ENCODE results near the gene PFN1. TPM values are rescaled to one million over a fixed set of nuclear protein-coding genes. Genes with fewer than 3 reads are reported as not detected.
A peak's percentile ranks its signal among the peaks of the same experiment; 100 is the strongest.

PFN1 gene
- total and polyA plus RNA-seq, 9 donors: 201 to 542 (median 323) TPM

- Histone ChIP-seq H3K27ac (no peak overlapping the region), H3K27me3 (no peaks in the 10 kb centered on the region), H3K36me3 (no peaks in the 10 kb centered on the region), H3K9me3 (no peaks in the 10 kb centered on the region), H3K4me1 (ENCODE audit: insufficient read depth) (peaks cover 8% of the 10 kb centered on the region), H3K4me3 (no peak overlapping the region)
- WGBS, 3 donors: 61 to 70% (median 65%) methylated on average over 10 of the region's 10 CpGs
- intact Hi-C loops (cut with DNase I): loop anchor here in 1 of 4 donors (5.0 kb wide), 1 partner anchor 165 kb away; the partner anchor contains the start of gene MED11
- no peak for TF ChIP-seq POLR2A (IDR thresholded peaks at IDR 0.05)
- TF ChIP-seq CTCF (IDR thresholded peaks at IDR 0.05): no peak
- TF ChIP-seq EP300 (IDR thresholded peaks at IDR 0.05): no peak
- peak in 2 of 5 donors; percentile 40 to 46 for DNase-seq
Observed at GRCh38 chr17:4897198-4897687, 51.1 kb downstream of the PFN1 start.

- WGBS, 3 donors: 82 to 87% (median 83%) methylated on average over 25 to 27 of the region's 27 CpGs
- intact Hi-C loops (cut with DNase I): loop anchor here in 1 of 4 donors (5.0 kb wide), 1 partner anchor 164 kb away; the partner anchor contains the start of gene MED11
- no peak overlapping the region for H3K27ac ChIP-seq
- no peaks in the 10 kb centered on the region for H3K36me3 ChIP-seq
- H3K9me3 ChIP-seq: no peaks in the 10 kb centered on the region
- no peak for TF ChIP-seq EP300 (IDR thresholded peaks at IDR 0.05)
- H3K4me3 ChIP-seq: no peak overlapping the region
- peaks cover 8% of the 10 kb centered on the region for H3K4me1 ChIP-seq (ENCODE audit: insufficient read depth)
- no peaks in the 10 kb centered on the region for H3K27me3 ChIP-seq
- peak in 1 of 5 donors; percentile 26 for DNase-seq
Observed at GRCh38 chr17:4896332-4897197, 51.8 kb downstream of the PFN1 start.

GRCh38 chr17:4895657-4896331 lies 52.5 kb downstream of the PFN1 start:
- H3K27me3 ChIP-seq: no peaks in the 10 kb centered on the region
- TF ChIP-seq CTCF (IDR thresholded peaks at IDR 0.05) (no peak), EP300 (IDR thresholded peaks at IDR 0.05) (no peak), POLR2A (IDR thresholded peaks at IDR 0.05) (no peak)
- no peak overlapping the region for H3K27ac ChIP-seq
- H3K36me3 ChIP-seq: no peaks in the 10 kb centered on the region
- peak in 2 of 5 donors; percentile 24 to 45 for DNase-seq
- 58 to 63% (median 63%) methylated on average over 27 of the region's 27 CpGs for WGBS, 3 donors
- no peaks in the 10 kb centered on the region for H3K9me3 ChIP-seq
- peaks cover 8% of the 10 kb centered on the region for H3K4me1 ChIP-seq (ENCODE audit: insufficient read depth)
- intact Hi-C loops (cut with DNase I): loop anchor here in 1 of 4 donors (5.0 kb wide), 1 partner anchor 163 kb away; the partner anchor contains the start of gene MED11
- no peak overlapping the region for H3K4me3 ChIP-seq

Small RNAs within 50 kb of the gene (microRNA-seq; reads per million reads assigned to microRNA genes)
- 0 reads per million in 3 donors for gene MIR6864
- 0 reads per million in 3 donors for gene MIR6865

Small RNAs within 50 kb of the gene (small RNA-seq; reads per million reads assigned to genes)
- gene MIR6864 (not detected), gene MIR6865 (not detected)

Other genes with a start within 250 kb of the PFN1 start
- 10 to 100 TPM; 19.2 to 75.0 (median 63.1) TPM for gene PELP1, start 244.4 kb downstream of the PFN1 start, total RNA-seq
- gene PELP1, start 244.4 kb downstream of the PFN1 start, polyA plus RNA-seq: 10 to 100 TPM; 13.5 to 25.6 TPM
- gene ARRB2, start 237.9 kb downstream of the PFN1 start, total RNA-seq: 10 to 100 TPM; 13.4 to 38.2 (median 30.6) TPM
- gene ARRB2, start 237.9 kb downstream of the PFN1 start, polyA plus RNA-seq: 10 to 100 TPM; 16.4 to 40.6 TPM
- 10 to 100 TPM; 10.7 to 21.8 (median 15.4) TPM for gene MED11, start 217.1 kb downstream of the PFN1 start, total RNA-seq
- gene MED11, start 217.1 kb downstream of the PFN1 start, polyA plus RNA-seq: 10 to 100 TPM; 18.0 TPM
- 1 to 10 TPM in 3 of 7 donors, under 1 TPM in 4; 0.36 to 1.4 (median 0.99) TPM for gene ZMYND15, start 208.7 kb downstream of the PFN1 start, total RNA-seq
- gene ZMYND15, start 208.7 kb downstream of the PFN1 start, polyA plus RNA-seq: under 1 TPM; 0.33 to 0.57 TPM
- 10 to 100 TPM in 6 of 7 donors, 1 to 10 TPM in 1; 5.8 to 30.7 (median 16.8) TPM for gene CXCL16, start 208.6 kb downstream of the PFN1 start, total RNA-seq
- gene CXCL16, start 208.6 kb downstream of the PFN1 start, polyA plus RNA-seq: 10 to 100 TPM in 1 of 2 donors, 1 to 10 TPM in 1; 7.6 to 41.6 TPM
- gene TM4SF5, start 176.6 kb downstream of the PFN1 start, total RNA-seq: under 1 TPM in 2 of 7 donors, not detected in 5; 0.31 to 0.83 TPM
- gene TM4SF5, start 176.6 kb downstream of the PFN1 start, polyA plus RNA-seq: not detected
- 1 to 10 TPM in 5 of 7 donors, under 1 TPM in 2; 0.69 to 3.5 (median 1.3) TPM for gene VMO1, start 162.2 kb downstream of the PFN1 start, total RNA-seq
- gene VMO1, start 162.2 kb downstream of the PFN1 start, polyA plus RNA-seq: 1 to 10 TPM in 1 of 2 donors, not detected in 1; 1.1 TPM
- not detected for gene GLTPD2, start 159.6 kb downstream of the PFN1 start, total RNA-seq
- gene GLTPD2, start 159.6 kb downstream of the PFN1 start, polyA plus RNA-seq: not detected
- 100 to 1,000 TPM in 1 of 7 donors, 10 to 100 TPM in 6; 74.6 to 123 (median 87.9) TPM for gene PSMB6, start 152.4 kb downstream of the PFN1 start, total RNA-seq
- gene PSMB6, start 152.4 kb downstream of the PFN1 start, polyA plus RNA-seq: 100 to 1,000 TPM in 1 of 2 donors, 10 to 100 TPM in 1; 87.8 to 111 TPM
- 10 to 100 TPM; 16.2 to 53.3 (median 42.7) TPM for gene PLD2, start 141.4 kb downstream of the PFN1 start, total RNA-seq
- gene PLD2, start 141.4 kb downstream of the PFN1 start, polyA plus RNA-seq: 10 to 100 TPM; 20.3 to 31.4 TPM
- gene MINK1, start 115.2 kb downstream of the PFN1 start, total RNA-seq: 100 to 1,000 TPM in 4 of 7 donors, 10 to 100 TPM in 3; 37.6 to 177 (median 108) TPM
- 10 to 100 TPM; 66.4 to 71.9 TPM for gene MINK1, start 115.2 kb downstream of the PFN1 start, polyA plus RNA-seq
- 10 to 100 TPM in 2 of 7 donors, 1 to 10 TPM in 5; 6.0 to 11.8 (median 8.6) TPM for gene C17orf107, start 49.0 kb downstream of the PFN1 start, total RNA-seq
- 1 to 10 TPM; 1.1 to 4.4 TPM for gene C17orf107, start 49.0 kb downstream of the PFN1 start, polyA plus RNA-seq
- gene CHRNE, start 45.4 kb downstream of the PFN1 start, total RNA-seq: 1 to 10 TPM in 4 of 7 donors, under 1 TPM in 3; 0.34 to 1.4 (median 1.0) TPM
- gene CHRNE, start 45.4 kb downstream of the PFN1 start, polyA plus RNA-seq: 1 to 10 TPM in 1 of 2 donors, under 1 TPM in 1; 0.53 to 1.1 TPM
- gene GP1BA, start 16.3 kb downstream of the PFN1 start, total RNA-seq: under 1 TPM in 1 of 7 donors, not detected in 6; 0.10 TPM
- under 1 TPM in 1 of 2 donors, not detected in 1; 0.04 TPM for gene GP1BA, start 16.3 kb downstream of the PFN1 start, polyA plus RNA-seq
- 10 to 100 TPM; 18.7 to 55.4 (median 42.3) TPM for gene SLC25A11, start 8.5 kb downstream of the PFN1 start, total RNA-seq
- gene SLC25A11, start 8.5 kb downstream of the PFN1 start, polyA plus RNA-seq: 10 to 100 TPM; 12.7 to 44.1 TPM
- 10 to 100 TPM; 22.7 to 89.6 (median 78.1) TPM for gene RNF167, start 8.3 kb downstream of the PFN1 start, total RNA-seq
- gene RNF167, start 8.3 kb downstream of the PFN1 start, polyA plus RNA-seq: 100 to 1,000 TPM in 1 of 2 donors, 10 to 100 TPM in 1; 91.8 to 221 TPM
- 1 to 10 TPM; 2.5 to 6.1 (median 4.1) TPM for gene ENO3, start 2.6 kb upstream of the PFN1 start, total RNA-seq
- 1 to 10 TPM; 1.8 to 5.0 TPM for gene ENO3, start 2.6 kb upstream of the PFN1 start, polyA plus RNA-seq
- gene SPAG7, start 19.3 kb upstream of the PFN1 start, total RNA-seq: 10 to 100 TPM; 30.4 to 55.2 (median 38.6) TPM
- 10 to 100 TPM; 31.7 to 60.6 TPM for gene SPAG7, start 19.3 kb upstream of the PFN1 start, polyA plus RNA-seq
- 10 to 100 TPM; 10.2 to 71.2 (median 35.7) TPM for gene CAMTA2, start 39.1 kb upstream of the PFN1 start, total RNA-seq
- 10 to 100 TPM; 21.6 to 33.0 TPM for gene CAMTA2, start 39.1 kb upstream of the PFN1 start, polyA plus RNA-seq
- gene INCA1, start 49.0 kb upstream of the PFN1 start, total RNA-seq: 1 to 10 TPM in 6 of 7 donors, under 1 TPM in 1; 0.95 to 5.0 (median 1.9) TPM
- gene INCA1, start 49.0 kb upstream of the PFN1 start, polyA plus RNA-seq: 1 to 10 TPM; 1.5 to 2.8 TPM
- gene KIF1C, start 49.4 kb upstream of the PFN1 start, total RNA-seq: 100 to 1,000 TPM in 4 of 7 donors, 10 to 100 TPM in 3; 17.5 to 129 (median 105) TPM
- 10 to 100 TPM; 31.5 to 60.1 TPM for gene KIF1C, start 49.4 kb upstream of the PFN1 start, polyA plus RNA-seq
- gene SLC52A1, start 86.9 kb upstream of the PFN1 start, total RNA-seq: 1 to 10 TPM in 1 of 7 donors, under 1 TPM in 3, not detected in 3; 0.08 to 1.0 (median 0.19) TPM
- not detected for gene SLC52A1, start 86.9 kb upstream of the PFN1 start, polyA plus RNA-seq
- gene ZFP3, start 129.9 kb upstream of the PFN1 start, total RNA-seq: 1 to 10 TPM; 3.6 to 8.4 (median 7.6) TPM
- gene ZFP3, start 129.9 kb upstream of the PFN1 start, polyA plus RNA-seq: 1 to 10 TPM; 3.3 to 6.5 TPM
- 10 to 100 TPM in 4 of 7 donors, 1 to 10 TPM in 3; 7.8 to 15.3 (median 11.1) TPM for gene ZNF232, start 163.3 kb upstream of the PFN1 start, total RNA-seq
- 10 to 100 TPM in 1 of 2 donors, 1 to 10 TPM in 1; 9.1 to 11.8 TPM for gene ZNF232, start 163.3 kb upstream of the PFN1 start, polyA plus RNA-seq
- 1 to 10 TPM in 3 of 7 donors, under 1 TPM in 4; under 0.01 to 2.0 (median 0.86) TPM for gene USP6, start 167.5 kb upstream of the PFN1 start, total RNA-seq
- under 1 TPM; 0.20 to 0.68 TPM for gene USP6, start 167.5 kb upstream of the PFN1 start, polyA plus RNA-seq
- gene ZNF594, start 243.3 kb upstream of the PFN1 start, total RNA-seq: 10 to 100 TPM; 16.9 to 35.6 (median 21.9) TPM
- gene ZNF594, start 243.3 kb upstream of the PFN1 start, polyA plus RNA-seq: 1 to 10 TPM; 6.4 to 7.4 TPM

All from ovary (tissue), 9 donors.